ENCODE results near the gene PLEKHG2.
"Not testable (repeated sequence)": the region's sequence is repeated elsewhere in the genome, so short reads cannot be mapped to it uniquely, and the experiment has no call there.

The PLEKHG2 gene

GRCh38 chr19:39372047-39372802, 40.2 kb upstream of the PLEKHG2 start:
- Histone ChIP-seq H3K4me2 (no peak overlapping the region), H3K27me3 (no peaks in the 10 kb centered on the region), H3K36me3 (peaks cover 91 to 100% (median 97%) of the 10 kb centered on the region in 11 experiments), H3K27ac (peak overlapping the region in 4 of 11 experiments; percentile 0 to 26 (median 22); a peak in 3 of 22 replicates), H4K20me1 (peaks cover 0 to 75% (median 18%) of the 10 kb centered on the region in 11 experiments; a peak in 12 of 22 replicates), H3K4me1 (peaks cover 0 to 6% (median 0%) of the 10 kb centered on the region in 10 experiments; a peak in 3 of 20 replicates), H3K9ac (peak overlapping the region in 4 of 11 experiments; percentile 6 to 40 (median 16); a peak in 3 of 22 replicates), H3K4me3 (no peak overlapping the region), H3K9me3 (replicated peaks in 1 of 11) (no peaks in the 10 kb centered on the region)
- TF ChIP-seq Cebpa-rat (IDR thresholded peaks at IDR 0.05), result no peak

GRCh38 chr19:39372941-39373340, 39.5 kb upstream of the PLEKHG2 start:
- Histone ChIP-seq H3K4me1 (no peaks in the 10 kb centered on the region), H3K27me3 (no peaks in the 10 kb centered on the region), H4K20me1 (peaks cover 0 to 82% (median 18%) of the 10 kb centered on the region in 11 experiments; a peak in 13 of 22 replicates), H3K27ac (peak overlapping the region in 2 of 11 experiments; percentile 22 to 26; a peak in 2 of 22 replicates), H3K9me3 (replicated peaks in 1 of 11) (no peaks in the 10 kb centered on the region), H3K36me3 (peaks cover 96 to 100% (median 99%) of the 10 kb centered on the region in 11 experiments), H3K4me3 (no peak overlapping the region), H3K4me2 (no peak overlapping the region), H3K9ac (peak overlapping the region in 4 of 11 experiments; percentile 6 to 17 (median 12); a peak in 3 of 22 replicates)
- TF ChIP-seq Cebpa-rat (IDR thresholded peaks at IDR 0.05), result no peak

- H3K4me1 ChIP-seq, result 0 out of 20 replicates have a peak, but pooled peaks cover 0 to 4% (median 0%) of the 10 kb centered on the region in 10 experiments
- TF ChIP-seq Cebpa-rat (IDR thresholded peaks at IDR 0.05), result no peak
These were observed 36.5 kb upstream of the PLEKHG2 start for GRCh38 chr19:39375929-39376328.

GRCh38 chr19:39377373-39378362, 34.8 kb upstream of the PLEKHG2 start:
- Histone ChIP-seq H4K20me1 (peaks cover 0 to 64% (median 10%) of the 10 kb centered on the region in 11 experiments; a peak in 12 of 22 replicates), H3K4me1 (0 out of 20 replicates have a peak, but pooled peaks cover 0 to 4% (median 0%) of the 10 kb centered on the region in 10 experiments), H3K27ac (no peak overlapping the region), H3K9ac (no peak overlapping the region), H3K4me2 (no peak overlapping the region), H3K27me3 (no peaks in the 10 kb centered on the region), H3K4me3 (no peak overlapping the region), H3K36me3 (peaks cover 96 to 100% (median 100%) of the 10 kb centered on the region in 11 experiments), H3K9me3 (replicated peaks in 1 of 11) (no peaks in the 10 kb centered on the region)
- no peak for TF ChIP-seq Cebpa-rat (IDR thresholded peaks at IDR 0.05)

More at GRCh38 chr19:39375929-39376328, 36.5 kb upstream of the PLEKHG2 start:
- Histone ChIP-seq H3K27me3 (no peaks in the 10 kb centered on the region), H3K36me3 (peaks cover 96 to 100% (median 100%) of the 10 kb centered on the region in 11 experiments), H3K4me2 (no peak overlapping the region), H4K20me1 (peaks cover 0 to 61% (median 10%) of the 10 kb centered on the region in 11 experiments; a peak in 11 of 22 replicates), H3K27ac (no peak overlapping the region), H3K9ac (no peak overlapping the region), H3K4me3 (no peak overlapping the region), H3K9me3 (replicated peaks in 1 of 11) (no peaks in the 10 kb centered on the region)

- not testable (repeated sequence) for H3K9me3 ChIP-seq (replicated peaks in 1 of 11); H3K27ac ChIP-seq; H3K4me3 ChIP-seq; H3K4me1 ChIP-seq; H3K4me2 ChIP-seq; H3K27me3 ChIP-seq
- Histone ChIP-seq H3K36me3 (peaks cover 98 to 100% (median 100%) of the 10 kb centered on the region in 11 experiments), H3K9ac (peak overlapping the region in 2 of 11 experiments; percentile 18 to 32; a peak in 1 of 22 replicates), H4K20me1 (peaks cover 0 to 72% (median 14%) of the 10 kb centered on the region in 11 experiments; a peak in 10 of 22 replicates)
These were observed 33.1 kb upstream of the PLEKHG2 start for GRCh38 chr19:39379366-39379765.

GRCh38 chr19:39379865-39380396, 32.5 kb upstream of the PLEKHG2 start:
- Histone ChIP-seq H3K4me2 (no peak overlapping the region), H4K20me1 (peaks cover 0 to 68% (median 15%) of the 10 kb centered on the region in 11 experiments; a peak in 11 of 22 replicates), H3K27ac (no peak overlapping the region), H3K4me1 (peaks cover 0 to 10% (median 3%) of the 10 kb centered on the region in 10 experiments; a peak in 8 of 20 replicates), H3K9ac (no peak overlapping the region), H3K27me3 (no peaks in the 10 kb centered on the region), H3K4me3 (no peak overlapping the region), H3K36me3 (peaks cover 97 to 100% (median 99%) of the 10 kb centered on the region in 11 experiments), H3K9me3 (replicated peaks in 1 of 11) (no peaks in the 10 kb centered on the region)
- no peak for TF ChIP-seq Cebpa-rat (IDR thresholded peaks at IDR 0.05)

- H3K36me3 ChIP-seq, result peaks cover 97 to 100% (median 99%) of the 10 kb centered on the region in 11 experiments
These were observed 31.7 kb upstream of the PLEKHG2 start for GRCh38 chr19:39380521-39381502.

More at GRCh38 chr19:39380521-39381502, 31.7 kb upstream of the PLEKHG2 start:
- Histone ChIP-seq H4K20me1 (peaks cover 0 to 68% (median 14%) of the 10 kb centered on the region in 11 experiments; a peak in 13 of 22 replicates), H3K4me3 (no peak overlapping the region), H3K4me2 (no peak overlapping the region), H3K27me3 (no peaks in the 10 kb centered on the region), H3K9me3 (replicated peaks in 1 of 11) (no peaks in the 10 kb centered on the region), H3K27ac (no peak overlapping the region), H3K9ac (no peak overlapping the region; a peak in 1 of 22 replicates), H3K4me1 (peaks cover 0 to 19% (median 5%) of the 10 kb centered on the region in 10 experiments; a peak in 8 of 20 replicates)
- TF ChIP-seq Cebpa-rat (IDR thresholded peaks at IDR 0.05), result no peak

Measured in BLaER1 treated with 17β-estradiol and CSF1 and Interleukin-3, amounts not matched to agents 10 nM and 100 nM (cell line).